AG09319 (cell line): ENCODE results near the gene DCLK3.
A peak's percentile ranks its signal among the peaks of the same experiment; 100 is the strongest.

Experiments
- DNase-seq: peaks from one replicate; pipeline ENCODE4 v3.0.0-alpha.2; 2010; ENCODE audit warnings: low read depth; ENCODE audit errors: extremely low read depth
- TF ChIP-seq, protein P1 (sequence below): IDR thresholded peaks from 2 replicates; pipeline ENCODE4 v1.5.1; 2011; ENCODE audit warnings: low read depth, mild to moderate bottlenecking, inconsistent platforms, low read length, moderate library complexity

Gene DCLK3

DNA sequence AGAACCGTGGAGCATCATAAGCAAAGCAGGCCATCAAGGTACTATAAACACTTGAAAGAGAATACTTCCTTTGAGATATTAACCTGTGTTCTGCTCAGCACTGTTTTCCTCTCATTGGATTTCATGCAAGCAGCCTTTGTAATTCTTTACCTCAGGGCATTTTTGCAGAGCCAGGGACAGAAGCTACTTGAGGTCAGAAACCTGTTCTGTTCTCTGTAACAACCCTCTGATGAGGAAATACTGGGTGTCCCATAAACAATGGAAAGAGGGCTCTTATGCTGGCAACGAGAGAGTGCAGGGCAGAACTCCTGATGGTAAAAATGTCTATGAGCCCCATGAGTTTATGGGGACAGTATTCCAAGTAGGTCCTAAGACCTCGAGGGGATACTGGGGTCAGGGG lies 66.0 kb downstream of the DCLK3 start:
- DNase-seq, result no peak
- TF ChIP-seq, protein P1, sequence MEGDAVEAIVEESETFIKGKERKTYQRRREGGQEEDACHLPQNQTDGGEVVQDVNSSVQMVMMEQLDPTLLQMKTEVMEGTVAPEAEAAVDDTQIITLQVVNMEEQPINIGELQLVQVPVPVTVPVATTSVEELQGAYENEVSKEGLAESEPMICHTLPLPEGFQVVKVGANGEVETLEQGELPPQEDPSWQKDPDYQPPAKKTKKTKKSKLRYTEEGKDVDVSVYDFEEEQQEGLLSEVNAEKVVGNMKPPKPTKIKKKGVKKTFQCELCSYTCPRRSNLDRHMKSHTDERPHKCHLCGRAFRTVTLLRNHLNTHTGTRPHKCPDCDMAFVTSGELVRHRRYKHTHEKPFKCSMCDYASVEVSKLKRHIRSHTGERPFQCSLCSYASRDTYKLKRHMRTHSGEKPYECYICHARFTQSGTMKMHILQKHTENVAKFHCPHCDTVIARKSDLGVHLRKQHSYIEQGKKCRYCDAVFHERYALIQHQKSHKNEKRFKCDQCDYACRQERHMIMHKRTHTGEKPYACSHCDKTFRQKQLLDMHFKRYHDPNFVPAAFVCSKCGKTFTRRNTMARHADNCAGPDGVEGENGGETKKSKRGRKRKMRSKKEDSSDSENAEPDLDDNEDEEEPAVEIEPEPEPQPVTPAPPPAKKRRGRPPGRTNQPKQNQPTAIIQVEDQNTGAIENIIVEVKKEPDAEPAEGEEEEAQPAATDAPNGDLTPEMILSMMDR, result no peak

DNA sequence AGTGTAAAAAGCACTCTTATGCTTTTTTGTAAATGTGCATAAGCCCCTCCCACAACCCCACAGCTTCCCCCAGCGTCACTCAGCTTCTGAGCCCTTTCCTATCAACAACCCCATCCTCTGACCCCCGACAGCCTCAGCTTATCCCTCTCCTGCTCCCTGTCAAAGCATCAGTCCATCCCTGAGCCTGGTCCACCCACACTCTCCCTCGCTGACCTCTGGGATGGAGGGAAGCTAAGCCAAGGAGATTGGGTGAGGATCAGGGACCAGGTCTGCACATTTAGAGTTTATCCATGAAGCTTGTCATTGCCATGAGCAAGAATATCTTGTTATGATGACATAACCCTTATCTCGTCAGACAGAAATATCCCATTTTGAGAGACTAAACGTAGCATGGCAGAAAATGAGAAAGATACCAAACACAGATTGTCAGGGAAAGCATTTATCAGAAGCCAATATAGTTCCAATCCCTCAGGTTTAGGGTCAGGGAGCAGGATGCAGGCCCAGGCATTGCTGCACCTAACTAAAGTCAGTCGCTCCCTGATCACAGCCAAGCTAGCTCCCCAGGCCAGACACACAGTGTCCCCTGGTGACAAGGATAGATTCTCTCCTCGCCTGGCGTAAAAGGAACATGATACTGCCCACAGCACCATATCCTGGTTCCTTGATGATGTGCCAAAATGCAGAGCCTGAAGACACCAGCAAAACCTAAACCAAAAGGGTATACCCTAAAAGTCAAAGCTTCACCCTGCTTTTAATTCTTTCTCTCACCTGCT lies 66.9 kb downstream of the DCLK3 start:
- DNase-seq, result no peak

DNA sequence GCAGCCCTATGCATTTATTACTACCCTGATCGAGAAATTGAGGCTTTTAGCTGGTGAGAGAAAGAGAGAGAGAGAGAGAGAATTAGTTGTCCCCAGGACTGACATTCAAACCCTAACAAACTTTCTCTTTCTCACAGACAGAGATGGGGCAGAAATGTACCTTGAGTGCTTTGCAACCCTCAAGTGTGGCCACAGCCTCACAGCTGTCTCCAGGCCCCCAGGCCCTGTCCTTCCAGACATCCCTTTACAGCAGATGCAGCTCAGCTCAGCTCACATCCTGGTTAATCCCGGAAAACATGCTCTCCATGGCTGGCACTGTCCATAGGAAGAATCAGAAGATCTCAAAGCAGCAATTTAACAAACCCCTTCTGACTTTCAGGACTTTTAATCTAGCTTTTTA lies 67.6 kb downstream of the DCLK3 start:
- DNase-seq, result no peak

More for the DNA sequence above, 66.9 kb downstream of the DCLK3 start:
- TF ChIP-seq, protein P1, result peak; percentile 16

DNA sequence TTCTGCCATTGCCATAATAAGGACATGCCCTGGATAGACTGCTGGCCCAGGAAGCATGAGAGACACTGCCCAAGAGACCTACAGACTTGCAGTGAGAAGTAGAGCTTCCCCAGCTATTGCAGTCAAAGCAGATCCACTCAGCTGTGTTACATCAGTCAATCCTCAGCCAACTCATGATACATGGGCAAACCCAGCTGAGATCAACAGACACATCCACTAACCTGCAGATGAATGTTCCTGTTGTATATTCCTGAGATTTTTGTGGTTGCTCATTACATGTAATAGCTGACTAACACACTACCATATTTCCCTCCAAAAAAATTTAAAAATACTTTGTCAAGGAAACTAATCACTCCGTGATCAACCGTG lies 68.6 kb downstream of the DCLK3 start:
- TF ChIP-seq, protein P1, result no peak
- DNase-seq, result no peak

More for the DNA sequence above, 67.6 kb downstream of the DCLK3 start:
- TF ChIP-seq, protein P1, result no peak

DNA sequence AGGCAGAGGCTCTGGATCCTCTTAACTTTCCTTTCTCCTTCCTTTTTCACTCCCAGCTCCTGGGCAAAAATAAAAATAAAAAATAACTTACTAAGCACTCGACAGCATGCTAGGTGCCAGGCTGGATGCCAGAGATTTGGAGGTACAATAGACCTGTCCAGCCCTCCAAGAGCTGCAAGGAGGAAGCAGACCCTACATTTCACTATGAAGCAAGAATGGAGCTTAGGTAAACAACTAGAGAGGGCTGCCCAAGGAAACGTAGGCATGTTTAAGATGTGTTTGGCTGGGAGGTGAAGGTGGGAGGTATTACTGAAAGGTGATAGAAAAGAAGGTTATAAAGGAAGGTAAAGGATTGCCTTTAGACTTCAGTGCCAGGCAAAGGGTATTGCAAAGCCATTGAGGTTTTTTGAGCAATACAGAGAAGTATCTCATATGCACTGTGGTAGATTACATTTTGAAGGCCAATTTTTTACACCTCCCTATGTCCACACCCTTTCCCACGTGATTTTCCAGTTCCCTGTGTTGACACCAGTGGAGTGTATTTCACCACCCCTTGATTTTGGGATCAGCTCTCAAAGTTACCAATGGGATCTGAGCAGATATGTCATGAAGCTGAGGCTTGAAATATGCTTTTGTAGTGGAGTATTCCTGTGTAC lies 69.1 kb downstream of the DCLK3 start:
- DNase-seq, result no peak
- TF ChIP-seq, protein P1, result no peak

DNA sequence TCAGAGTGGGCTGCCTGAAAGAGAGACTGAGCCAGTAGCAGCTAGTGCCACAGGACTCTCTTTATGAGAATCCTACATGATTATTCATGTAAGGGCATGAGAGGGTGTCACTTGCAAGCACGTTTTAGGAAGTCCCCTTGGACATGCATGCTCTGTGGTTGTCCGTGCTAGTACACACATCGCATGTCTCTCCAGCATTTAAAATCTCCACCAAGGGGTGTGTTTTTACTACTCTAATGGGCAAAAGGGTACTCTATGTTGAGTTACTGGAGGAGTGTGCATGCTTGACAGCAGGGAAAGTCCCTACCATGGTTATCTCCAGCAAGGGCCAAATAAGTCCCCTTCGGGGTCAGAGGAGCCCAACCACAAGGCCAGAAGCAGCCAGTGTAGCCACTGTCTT lies 70.7 kb downstream of the DCLK3 start:
- TF ChIP-seq, protein P1, result no peak
- no peak for DNase-seq

DNA sequence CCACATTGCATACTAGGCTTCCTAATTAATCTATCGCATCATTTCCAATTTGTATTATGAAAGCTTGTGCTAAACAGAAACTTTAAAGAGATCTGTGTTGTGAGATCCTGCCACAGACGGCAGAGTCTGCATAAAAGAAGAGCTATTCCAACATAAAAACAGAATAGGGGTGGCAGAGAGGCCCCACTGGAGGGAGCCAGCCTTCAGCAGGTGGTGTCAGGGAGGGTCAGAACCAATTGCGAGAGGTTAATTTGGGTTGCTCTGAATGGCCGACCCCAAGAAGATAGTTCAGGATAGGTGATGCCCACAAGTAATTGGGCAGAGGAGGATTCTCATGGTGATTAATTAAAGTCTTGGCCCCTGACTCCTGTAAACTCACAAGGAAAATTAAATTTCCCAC lies 74.8 kb downstream of the DCLK3 start:
- TF ChIP-seq, protein P1, result no peak
- no peak for DNase-seq
